HG02759 (cell line): Measurements from ENCODE around the gene CEP104.
A peak's percentile ranks its signal among the peaks of the same experiment; 100 is the strongest.

Experiments used
- ATAC-seq: cut with Tn5 transposase; IDR thresholded peaks from one replicate; pipeline ENCODE4 v1.9.1; 2021; ENCODE audit warnings: mild to moderate bottlenecking, moderate library complexity; ENCODE audit not compliant: unreplicated experiment

Gene CEP104

DNA sequence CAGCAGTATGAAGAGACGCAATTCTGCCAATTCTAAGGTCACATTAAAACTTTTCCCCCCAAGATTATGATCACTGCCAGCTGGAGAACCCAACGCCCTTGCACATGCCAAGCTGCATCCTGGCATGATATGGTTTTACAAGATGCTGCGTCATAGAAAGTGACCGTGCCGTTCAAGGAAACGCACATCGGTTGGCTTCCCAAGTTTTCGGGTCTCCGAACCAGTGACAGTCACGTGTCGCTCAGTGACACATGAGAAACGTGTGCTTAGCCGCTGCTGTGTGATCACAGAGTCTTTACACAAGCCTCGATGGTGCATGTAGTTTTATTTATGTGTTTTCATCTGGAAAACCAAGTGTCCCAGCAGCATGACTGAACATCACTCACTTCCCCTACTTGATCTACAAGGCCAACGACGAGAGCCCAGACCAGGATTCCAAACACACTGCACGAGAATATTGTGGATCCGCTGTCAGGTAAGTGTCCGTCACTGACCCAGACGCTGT lies 77.0 kb downstream of the CEP104 start:
- no peak for ATAC-seq

DNA sequence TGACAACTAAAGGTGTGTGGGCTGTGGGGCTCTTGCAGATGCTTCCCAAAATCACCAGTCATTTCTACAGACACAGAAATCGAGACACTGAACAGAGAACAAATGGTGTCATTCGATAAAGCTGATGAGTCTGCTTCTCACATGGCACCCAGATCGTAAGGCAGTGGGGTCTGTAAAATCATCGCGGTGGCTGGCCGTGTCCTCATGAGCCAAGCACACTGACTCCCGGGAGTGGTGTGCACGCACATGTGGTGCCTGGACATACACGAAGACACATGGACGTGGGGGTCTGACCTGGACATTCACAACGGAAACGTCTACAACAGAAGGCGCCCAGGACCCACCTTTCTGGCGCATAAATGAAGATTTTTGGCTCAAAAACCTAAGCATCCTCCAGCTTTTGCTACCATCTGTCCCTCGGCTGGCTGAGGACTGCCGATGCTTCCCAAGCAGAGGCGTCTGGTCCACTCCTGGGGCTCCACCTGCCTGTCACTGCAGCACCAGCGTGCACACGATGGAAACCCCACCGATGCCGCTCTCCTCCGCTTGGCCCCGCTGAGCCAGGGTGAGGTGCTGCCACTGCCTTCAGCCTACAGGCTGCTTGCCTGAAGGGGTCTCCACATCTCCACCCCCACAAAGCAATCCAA lies 77.6 kb downstream of the CEP104 start:
- ATAC-seq: no peak

DNA sequence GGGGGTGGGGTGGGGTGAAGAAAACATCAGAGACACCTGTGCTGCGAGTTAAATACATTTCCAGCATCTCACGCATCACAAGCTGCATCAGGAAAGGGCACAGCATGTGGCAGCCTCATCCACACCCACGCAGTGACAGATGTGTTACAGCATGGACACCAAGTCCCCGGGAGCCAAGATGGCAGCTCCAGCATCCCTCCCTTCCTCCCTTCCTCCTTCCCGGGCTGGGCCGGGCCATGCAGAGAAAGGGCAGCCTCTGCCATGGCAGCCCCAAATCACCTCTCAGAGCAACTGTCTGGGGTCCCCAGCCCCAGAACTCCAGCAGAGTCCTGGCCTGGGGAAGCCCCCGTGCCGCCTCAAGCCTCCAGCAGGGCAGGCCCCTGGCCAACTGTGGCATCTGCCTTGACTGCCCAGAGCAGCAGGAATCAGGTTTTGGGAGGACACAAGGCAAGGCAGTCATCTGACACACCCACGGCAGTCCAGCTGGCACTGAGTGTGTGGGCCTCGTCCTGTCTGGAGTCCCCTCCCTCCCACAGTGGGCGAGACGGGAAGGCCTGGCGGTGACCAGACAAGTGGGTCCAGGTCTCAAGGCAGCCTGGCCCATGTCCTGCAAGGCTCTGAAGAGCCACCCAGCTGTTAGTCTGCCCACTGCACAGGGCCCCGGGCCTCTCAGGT lies 78.3 kb downstream of the CEP104 start:
- ATAC-seq: no peak

DNA sequence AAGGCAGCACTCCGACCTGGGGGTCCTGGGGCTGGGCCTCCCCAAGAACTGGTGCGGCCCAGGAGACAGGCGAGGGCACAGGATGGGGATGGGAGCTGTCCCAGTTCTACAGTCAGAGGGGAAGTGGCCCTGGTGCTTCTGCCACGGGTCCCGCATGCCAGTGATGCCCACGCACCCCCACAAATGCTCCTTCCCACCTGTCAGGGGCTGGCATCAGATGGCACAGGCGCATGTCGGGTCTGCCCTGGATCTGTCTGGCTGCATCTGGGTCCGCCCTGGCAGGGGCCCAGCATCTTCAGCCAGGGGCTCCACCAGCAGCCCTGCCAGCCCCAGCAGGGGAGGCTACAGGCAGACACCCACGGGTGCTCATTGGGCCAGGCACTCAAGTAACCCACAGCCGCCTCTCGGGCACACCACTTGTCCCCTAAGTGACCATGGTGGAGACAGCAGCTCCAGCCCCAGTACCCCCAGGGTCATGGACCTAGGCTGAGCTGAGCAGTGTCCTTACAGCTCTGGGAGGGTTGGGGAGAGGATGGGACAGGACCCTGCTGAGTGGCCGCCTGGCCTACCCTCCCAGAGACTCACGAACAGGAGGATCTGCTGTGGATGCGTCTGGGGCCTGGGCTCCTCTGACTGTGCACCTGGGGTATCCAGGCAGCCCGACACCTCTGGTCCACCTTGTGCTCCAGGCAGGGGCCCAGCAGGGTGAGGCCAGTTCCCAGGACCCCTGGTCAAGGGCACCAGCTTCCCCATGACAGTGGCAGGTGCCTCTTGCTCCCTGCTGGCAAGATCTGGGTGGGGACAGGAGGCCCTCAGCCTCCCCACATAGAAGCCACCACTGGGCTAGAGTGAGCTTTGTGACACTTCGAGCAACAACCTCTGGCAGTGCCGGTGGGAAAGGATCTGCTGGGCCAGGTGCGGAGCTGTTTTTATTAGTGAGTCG lies 79.1 kb downstream of the CEP104 start:
- ATAC-seq: no peak

DNA sequence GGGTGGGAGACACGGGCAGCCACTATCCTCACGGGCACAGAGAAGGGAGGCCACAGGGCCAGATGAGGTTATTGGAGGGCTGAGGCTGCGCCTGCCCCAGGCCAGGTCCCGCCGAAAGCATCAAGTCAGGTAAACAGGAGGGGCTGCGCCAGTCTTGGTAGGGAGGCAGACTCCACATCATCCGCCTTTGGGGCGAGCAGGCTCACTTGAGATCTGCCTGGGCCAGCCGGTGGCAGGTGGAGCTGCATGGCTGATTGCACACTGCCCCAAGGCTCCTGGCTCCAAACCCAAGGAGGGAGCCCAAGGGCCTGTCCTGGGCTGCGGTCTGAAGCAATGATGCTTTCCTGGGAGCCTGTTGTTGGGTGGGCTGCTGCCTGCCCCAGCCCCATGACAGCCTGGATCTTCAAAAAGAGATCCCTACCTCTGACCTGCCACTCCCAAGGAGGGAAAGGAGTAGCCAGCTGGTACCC lies 79.9 kb downstream of the CEP104 start:
- no peak for ATAC-seq

DNA sequence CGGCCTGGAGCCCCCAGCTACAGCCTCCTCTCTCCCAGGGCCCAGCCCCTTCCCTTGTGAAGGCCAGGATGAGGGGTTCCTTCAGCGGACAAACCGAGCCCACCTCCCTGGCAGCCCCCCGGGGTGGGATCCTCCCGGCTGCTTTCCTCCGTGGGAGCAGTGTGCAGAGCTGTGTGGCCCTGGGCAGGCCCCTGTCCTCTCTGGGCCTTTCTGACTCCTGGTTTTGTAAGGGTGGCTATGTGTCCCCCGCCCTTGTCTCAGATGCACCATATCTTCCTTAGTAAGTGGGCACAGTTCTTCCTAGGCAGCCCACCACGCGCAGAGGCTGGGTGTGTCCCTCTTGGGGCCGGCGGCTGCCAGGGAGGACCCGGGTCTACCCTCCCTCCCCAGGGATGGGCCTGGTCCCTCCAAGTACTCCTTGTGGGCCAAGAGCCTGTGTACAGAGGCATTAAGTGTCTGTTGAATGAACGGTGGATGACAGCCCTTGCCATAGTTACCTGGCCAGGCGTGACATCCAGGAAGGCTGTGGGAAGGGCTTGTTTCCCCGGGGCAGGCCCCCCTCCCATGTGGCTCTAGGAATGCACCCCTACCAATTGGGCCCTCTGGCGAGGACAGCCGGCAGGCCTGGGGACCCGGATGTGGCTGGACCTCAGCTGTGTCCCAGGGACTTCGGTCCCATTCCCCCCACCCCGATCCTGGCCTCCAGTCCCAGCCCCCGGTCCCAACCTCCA lies 80.6 kb downstream of the CEP104 start:
- no peak for ATAC-seq

DNA sequence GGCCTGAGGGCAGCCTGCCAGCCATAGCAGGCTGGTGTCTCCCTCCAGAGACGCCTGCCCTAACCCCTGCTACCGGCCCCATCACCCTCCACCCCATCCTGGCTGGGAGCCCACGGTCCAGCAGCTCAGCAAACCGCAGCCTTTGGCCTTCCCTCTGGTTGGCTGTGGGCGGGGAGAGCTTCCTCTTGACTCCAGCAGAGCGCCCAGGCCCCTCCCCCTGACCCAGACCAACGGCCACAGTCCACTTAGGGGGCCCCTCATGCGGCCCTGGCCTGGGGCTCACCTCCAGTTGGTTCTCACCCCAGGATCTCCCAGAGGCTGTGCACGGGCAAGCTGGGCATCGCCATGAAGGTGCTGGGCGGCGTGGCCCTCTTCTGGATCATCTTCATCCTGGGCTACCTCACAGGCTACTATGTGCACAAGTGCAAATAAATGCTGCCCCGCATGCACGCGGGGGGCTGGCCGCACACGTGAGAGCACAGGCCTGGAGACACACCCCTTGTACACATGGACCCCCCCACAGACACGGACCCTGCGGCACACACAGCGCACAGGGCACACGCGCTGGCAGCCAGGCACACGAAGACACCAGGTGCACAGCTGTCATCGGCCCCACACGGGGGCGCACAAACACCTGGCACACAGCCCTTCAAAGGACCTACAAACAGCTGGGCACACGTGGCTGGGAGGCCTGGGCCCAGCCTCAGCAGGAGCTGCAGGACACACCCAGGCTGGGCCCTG lies 81.4 kb downstream of the CEP104 start:
- no peak for ATAC-seq

DNA sequence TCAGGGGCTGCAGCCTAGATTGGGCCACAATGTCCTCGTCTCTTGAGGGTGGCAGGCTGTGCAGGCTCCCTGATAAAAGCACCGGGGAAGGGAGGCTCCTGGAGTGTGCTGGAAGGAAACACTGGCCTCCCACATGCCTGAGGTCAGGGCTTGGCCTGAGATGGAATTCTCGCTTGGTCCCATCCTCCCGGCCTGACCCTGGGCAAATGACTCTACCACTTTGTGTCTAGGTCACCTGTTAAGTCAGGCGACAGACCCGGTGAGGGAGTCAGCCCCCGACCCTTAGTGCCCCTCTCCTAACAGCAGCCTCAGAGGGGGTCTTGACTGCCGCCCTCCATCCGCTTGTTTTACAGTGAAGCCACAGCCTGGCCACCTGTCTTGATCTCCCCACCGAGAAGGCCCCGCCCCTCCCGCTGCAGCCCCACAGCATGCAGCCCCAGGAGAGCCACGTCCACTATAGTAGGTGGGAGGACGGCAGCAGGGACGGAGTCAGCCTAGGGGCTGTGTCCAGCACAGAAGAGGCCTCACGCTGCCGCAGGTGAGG lies 82.0 kb downstream of the CEP104 start:
- no peak for ATAC-seq

DNA sequence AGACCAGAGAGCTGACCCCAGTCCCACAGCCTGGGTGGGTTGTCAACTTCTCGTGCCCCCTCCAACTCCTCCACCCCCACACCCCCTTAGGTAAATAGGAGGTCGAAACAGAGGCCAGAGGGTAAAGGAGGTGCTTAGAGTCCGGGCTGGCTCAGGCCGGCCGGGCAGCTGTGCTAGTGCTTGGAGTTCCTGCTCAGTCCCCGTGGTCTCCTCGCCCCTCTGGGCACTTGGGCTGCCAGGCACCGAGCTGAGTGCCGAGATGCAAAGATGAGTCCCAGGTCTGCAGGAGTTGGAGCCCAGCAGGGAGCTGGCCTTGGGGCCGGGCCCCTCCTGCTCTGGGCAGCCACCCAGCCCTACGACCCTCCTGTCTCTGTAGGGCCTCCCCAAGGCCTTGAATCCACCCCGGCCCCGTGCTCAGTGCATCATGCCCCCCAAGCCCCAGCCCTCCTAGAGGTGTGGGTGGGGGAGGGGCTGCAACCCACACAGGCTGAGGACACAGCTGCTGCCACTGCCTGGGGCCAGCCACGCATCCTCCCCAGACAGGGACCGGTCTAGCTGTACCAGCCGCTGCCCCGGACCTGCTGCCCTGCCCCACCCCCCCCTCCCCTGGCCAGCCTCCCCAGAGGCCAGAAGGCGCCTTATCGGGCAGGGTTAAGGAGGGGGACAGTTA lies 82.6 kb downstream of the CEP104 start:
- no peak for ATAC-seq

DNA sequence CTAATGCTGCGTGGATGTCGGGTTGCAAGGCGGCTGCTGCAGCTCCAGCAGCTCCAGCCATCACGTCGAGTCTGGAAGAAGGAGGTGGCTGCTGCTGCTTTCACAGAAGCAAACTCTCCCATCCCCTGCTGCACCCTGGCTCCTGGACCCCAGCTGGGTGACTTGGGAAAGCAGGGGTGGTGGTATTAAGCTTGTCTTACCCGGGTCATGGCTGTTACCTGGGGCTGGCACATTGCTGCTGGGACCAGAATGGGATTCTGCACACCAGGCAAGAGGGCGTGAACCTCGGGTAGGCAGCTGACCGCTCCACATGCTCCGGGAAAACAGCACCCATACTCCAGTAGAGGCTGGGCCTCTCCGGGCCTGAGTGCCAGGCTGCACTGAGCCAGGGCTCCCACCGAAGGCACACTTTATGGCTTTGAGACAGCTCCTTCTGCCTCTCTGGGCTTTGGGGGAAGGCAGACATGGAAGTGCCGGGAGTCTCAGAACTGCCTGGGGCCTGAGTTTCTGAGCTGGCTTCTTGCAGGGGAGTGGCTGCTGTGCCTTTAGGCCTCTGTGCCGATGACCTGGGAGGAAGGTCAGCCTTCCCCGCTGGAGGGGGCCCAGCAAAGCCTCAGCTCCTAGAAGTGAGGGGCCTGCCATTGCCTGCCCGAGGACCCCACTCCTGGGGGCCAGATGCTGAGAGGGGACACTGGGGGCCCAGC lies 83.3 kb downstream of the CEP104 start:
- ATAC-seq: no peak

DNA sequence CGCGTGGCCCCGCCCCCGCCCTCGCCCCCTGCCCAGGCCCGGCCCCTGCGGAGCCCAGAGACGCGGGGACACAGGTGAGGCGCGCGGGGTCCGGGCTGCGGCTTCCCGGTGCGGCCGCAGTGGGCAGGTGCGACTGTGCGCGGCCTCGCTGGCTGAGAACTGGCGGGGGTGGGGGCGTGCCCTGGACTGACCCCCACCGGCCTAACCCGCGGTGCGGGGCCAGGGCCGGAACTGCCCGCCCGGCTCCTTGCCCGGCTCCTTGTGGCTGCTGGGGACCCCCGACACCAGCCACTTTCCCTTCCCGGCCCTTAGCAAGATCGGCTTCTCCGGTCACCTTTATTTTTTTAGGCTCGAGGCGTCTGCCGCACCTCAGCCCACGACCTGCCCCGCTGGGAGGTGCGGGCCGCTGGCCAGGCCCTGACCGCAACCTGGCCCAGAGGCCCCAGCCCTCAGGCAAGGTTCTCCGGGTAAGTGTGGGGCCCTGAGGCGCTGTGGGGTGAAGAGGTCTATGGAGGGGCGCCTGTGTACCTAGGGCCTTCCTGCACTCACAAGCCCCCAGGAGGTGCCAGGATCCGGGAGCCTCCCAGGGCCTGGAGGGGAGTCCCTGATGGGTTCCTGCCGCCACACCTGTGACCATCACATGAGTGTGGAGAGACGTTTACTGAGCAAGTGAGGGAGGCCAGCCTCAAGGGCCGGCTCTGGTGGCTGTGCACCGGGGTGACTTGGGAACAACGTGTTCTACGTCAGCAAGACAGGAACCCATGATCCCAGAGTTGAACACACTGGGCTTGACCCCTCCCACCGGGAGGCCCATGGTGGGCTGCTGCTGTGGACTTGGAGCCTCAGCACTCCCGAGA lies 84.1 kb downstream of the CEP104 start, which contains the start of gene SMIM1:
Gene SMIM1 (plus strand): TSS at position 35 of the 857 bp plus-strand sequence. CDS start 2,625 bp downstream, outside the sequence.
- ATAC-seq: peak; percentile 27

DNA sequence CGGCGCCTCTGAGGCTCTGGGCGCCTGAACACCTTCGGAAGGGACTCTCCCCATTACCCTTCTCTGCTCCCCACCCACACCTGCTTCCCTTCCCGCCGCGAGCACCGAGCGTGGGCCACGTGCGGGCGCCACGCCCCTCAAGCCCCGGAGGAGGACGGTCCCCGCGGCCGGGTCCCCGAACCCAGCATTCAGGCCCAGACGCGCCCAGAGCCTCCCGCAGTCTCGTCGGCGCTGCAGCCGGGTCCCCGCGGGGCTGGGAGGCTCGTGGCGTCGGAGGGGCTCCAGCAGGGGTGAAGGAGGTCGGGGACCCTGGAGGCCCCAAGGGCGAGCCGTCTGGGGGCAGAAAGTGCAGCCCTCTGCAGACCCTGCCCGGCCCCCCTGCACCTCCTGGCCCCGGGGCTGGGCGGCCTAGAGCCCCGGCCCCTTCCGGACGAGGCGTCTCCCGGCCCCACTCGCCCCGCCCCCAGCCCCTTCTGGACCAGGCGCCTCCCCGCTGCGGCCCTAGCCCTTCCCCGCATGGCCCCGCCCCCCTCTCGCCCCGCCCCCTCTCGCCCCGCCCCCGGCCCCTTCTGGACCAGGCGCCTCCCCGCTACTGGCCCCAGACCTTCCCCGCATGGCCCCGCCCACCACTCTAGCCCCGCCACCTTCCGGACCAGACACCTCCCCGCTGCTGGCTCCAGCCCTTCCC lies 84.8 kb downstream of the CEP104 start:
- ATAC-seq: peak; percentile 63

DNA sequence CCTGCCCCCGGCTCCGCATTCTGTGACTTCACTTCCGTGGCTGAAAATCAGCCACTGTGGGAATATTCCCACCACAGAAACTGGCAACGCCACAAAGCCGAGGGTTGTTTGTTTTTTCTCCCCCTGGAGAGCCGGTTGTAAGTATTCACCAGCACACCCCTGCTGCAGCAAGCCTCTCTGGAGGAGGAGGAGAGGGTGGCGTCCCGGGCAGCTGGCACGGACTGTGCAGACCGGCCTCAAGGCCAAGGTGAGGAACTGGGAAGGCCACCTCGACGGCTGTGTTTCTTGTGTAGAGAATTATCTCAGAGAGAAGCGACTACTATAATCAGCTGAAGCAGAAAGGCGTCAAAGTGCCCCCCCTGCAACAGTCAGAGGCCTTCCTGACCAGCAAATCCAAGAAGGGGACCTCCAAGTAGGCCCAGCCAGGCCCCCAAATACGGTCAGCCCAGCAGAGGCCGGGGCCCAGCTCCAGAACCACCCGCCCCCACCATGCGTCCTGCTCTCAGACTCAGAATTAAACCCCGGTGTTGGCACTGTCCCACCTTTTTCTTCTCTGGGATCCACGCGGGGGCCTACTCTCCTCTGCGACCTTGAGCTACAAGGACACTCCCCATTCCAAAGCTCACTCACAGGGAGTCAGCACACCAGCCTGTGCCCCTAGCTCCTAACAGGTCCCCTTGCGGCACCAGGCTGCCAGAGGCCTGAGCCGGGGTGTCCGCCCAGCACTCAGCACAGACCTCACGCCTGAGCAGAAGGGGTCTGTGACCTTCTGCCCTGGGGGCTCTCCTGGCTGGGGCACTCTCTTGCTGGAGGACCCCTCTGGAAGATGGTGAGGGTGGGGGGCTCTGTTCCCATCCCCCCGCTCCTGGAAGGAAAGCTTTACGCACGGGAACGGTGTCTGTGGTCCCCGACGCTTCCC lies 85.6 kb downstream of the CEP104 start:
- ATAC-seq: no peak

DNA sequence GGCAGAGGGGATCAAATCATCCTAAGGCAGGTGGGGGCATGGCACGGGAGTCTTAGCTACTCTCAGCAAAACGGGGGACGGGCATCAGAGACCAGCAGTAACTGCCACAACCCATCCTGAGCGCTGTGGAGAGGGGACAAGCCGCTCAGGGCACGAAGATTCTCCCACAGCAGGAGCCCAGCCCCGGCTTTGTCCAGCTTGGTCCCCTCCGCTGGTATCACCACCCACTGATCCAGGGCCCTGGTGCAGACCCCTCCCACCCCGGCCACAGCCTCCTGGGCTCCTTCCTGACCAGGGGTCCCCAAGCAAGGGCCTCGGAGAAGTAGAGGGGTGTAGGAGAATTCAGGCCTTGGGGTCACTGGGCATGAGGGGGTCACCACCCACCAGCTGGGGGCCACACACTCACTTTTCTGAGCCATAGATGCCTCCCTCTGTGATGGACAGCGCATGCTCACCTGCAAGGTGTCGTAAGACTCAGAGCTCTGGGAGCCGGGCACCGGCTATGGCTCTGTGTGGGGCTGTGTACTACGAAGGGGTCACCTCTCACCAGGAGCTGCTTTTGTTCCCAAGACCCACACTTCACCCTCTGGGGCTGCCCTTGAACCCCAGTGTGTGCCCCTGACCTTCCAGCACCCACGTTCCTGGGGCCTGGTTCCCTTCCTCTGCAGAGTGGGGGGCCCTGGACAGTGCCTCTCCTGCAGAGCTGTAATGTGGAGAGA lies 86.8 kb downstream of the CEP104 start:
- ATAC-seq: no peak

DNA sequence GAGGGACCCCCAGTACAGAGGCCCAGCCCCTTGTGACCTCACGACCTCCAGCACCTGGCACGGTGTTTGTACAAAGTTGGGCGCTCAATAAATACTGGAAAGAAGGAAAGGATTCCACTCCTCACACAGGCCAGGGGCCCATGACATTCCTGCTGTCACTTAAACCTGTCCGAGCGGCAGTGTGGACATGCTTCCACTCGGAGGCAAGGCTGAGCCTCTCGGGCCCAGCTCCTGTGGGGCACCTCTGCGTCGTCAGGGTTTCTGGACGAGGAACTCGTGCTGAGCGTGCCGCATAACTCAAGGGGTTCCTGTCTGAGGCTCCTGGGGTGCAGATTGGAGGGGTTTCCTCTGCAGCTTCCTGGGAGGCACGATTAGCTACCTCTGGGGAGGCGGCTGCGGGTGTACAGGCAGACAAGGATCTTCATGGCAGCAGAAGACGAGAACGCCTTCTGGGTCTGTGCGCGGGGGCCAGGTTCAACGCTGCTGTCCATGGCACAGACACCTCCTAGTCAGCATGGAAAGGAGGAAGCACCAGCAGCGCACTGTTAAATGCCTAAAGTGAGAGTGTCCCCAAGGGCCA lies 88.1 kb downstream of the CEP104 start:
- ATAC-seq: no peak
